ENCODE measurements around the gene PDS5A.
"Not testable (repeated sequence)": the region's sequence is repeated elsewhere in the genome, so short reads cannot be mapped to it uniquely, and the experiment has no call there.

PDS5A gene

GRCh38 chr4:39838431-39838830 lies 139.3 kb downstream of the PDS5A start:
- not testable (repeated sequence) for H3K36me3 ChIP-seq (ENCODE audit: control insufficient read depth, insufficient read depth, low read length); H3K4me3 ChIP-seq (ENCODE audit: low read length)
- WGBS (ENCODE audit: extremely low coverage, insufficient coverage, low lambda C conversion rate) = no CpG with 5 or more reads among the region's 11 CpGs

GRCh38 chr4:39834269-39834668 lies 143.4 kb downstream of the PDS5A start:
- no peak overlapping the region for H3K23ac ChIP-seq (ENCODE audit: low read length)
- H3K36me3 ChIP-seq (ENCODE audit: control insufficient read depth, insufficient read depth, low read length) = peaks cover 8% of the 10 kb centered on the region
- H3K27me3 ChIP-seq (ENCODE audit: insufficient read depth, low read length, poor library complexity) = no peaks in the 10 kb centered on the region
- no peak overlapping the region for H2BK120ac ChIP-seq (ENCODE audit: low read depth, low read length)
- H3K18ac ChIP-seq (ENCODE audit: low read length) = no peak overlapping the region
- WGBS (ENCODE audit: extremely low coverage, insufficient coverage, low lambda C conversion rate) = no CpG with 5 or more reads among the region's 1 CpG
- H3K27ac ChIP-seq (ENCODE audit: low read depth, low read length) = no peak overlapping the region
- no peaks in the 10 kb centered on the region for H3K4me1 ChIP-seq (ENCODE audit: control insufficient read depth, low read depth, low read length)
- no peak overlapping the region for H4K5ac ChIP-seq (ENCODE audit: low read length)
- H3K4me3 ChIP-seq (ENCODE audit: low read length) = no peak overlapping the region
- no peaks in the 10 kb centered on the region for H3K79me1 ChIP-seq (ENCODE audit: low read length)
- no peak overlapping the region for H2BK15ac ChIP-seq (replicated peaks; ENCODE audit: low read depth)
- no peak overlapping the region for H3K4ac ChIP-seq (ENCODE audit: low read depth, low read length)
- H2AK5ac ChIP-seq (ENCODE audit: low read length) = no peak overlapping the region
- no peak overlapping the region for H2BK5ac ChIP-seq (ENCODE audit: low read length)
- no peak overlapping the region for H3K9ac ChIP-seq (ENCODE audit: low read length)
- H3K56ac ChIP-seq (ENCODE audit: low read length) = no peak overlapping the region
- no peaks in the 10 kb centered on the region for H3K79me2 ChIP-seq (ENCODE audit: control insufficient read depth, insufficient read depth, low read length)
- no peak overlapping the region for H4K8ac ChIP-seq (ENCODE audit: low read depth, low read length)
- H3K4me2 ChIP-seq (ENCODE audit: low read length) = no peak overlapping the region
- no peak for DNase-seq

More at GRCh38 chr4:39838431-39838830, 139.3 kb downstream of the PDS5A start:
- not testable (repeated sequence) for H3K4ac ChIP-seq (ENCODE audit: low read depth, low read length); H2BK120ac ChIP-seq (ENCODE audit: low read depth, low read length); H3K4me1 ChIP-seq (ENCODE audit: control insufficient read depth, low read depth, low read length); H3K18ac ChIP-seq (ENCODE audit: low read length); H3K27ac ChIP-seq (ENCODE audit: low read depth, low read length); H3K79me2 ChIP-seq (ENCODE audit: control insufficient read depth, insufficient read depth, low read length); H2BK5ac ChIP-seq (ENCODE audit: low read length); H2AK5ac ChIP-seq (ENCODE audit: low read length); H2BK15ac ChIP-seq (replicated peaks; ENCODE audit: low read depth); H4K8ac ChIP-seq (ENCODE audit: low read depth, low read length); H3K56ac ChIP-seq (ENCODE audit: low read length); H3K4me2 ChIP-seq (ENCODE audit: low read length); H3K27me3 ChIP-seq (ENCODE audit: insufficient read depth, low read length, poor library complexity); H3K79me1 ChIP-seq (ENCODE audit: low read length); H3K9ac ChIP-seq (ENCODE audit: low read length); H3K23ac ChIP-seq (ENCODE audit: low read length); H4K5ac ChIP-seq (ENCODE audit: low read length); DNase-seq

- Histone ChIP-seq H2BK5ac (ENCODE audit: low read length) (no peak overlapping the region), H4K8ac (ENCODE audit: low read depth, low read length) (no peak overlapping the region), H3K27me3 (ENCODE audit: insufficient read depth, low read length, poor library complexity) (no peaks in the 10 kb centered on the region), H3K27ac (ENCODE audit: low read depth, low read length) (no peak overlapping the region), H3K36me3 (ENCODE audit: control insufficient read depth, insufficient read depth, low read length) (peaks cover 3% of the 10 kb centered on the region), H3K23ac (ENCODE audit: low read length) (no peak overlapping the region), H3K4me1 (ENCODE audit: control insufficient read depth, low read depth, low read length) (no peaks in the 10 kb centered on the region), H3K9ac (ENCODE audit: low read length) (no peak overlapping the region), H4K5ac (ENCODE audit: low read length) (no peak overlapping the region), H2AK5ac (ENCODE audit: low read length) (no peak overlapping the region), H3K4ac (ENCODE audit: low read depth, low read length) (no peak overlapping the region), H2BK15ac (replicated peaks; ENCODE audit: low read depth) (no peak overlapping the region), H3K56ac (ENCODE audit: low read length) (no peak overlapping the region), H3K4me2 (ENCODE audit: low read length) (no peak overlapping the region), H3K79me2 (ENCODE audit: control insufficient read depth, insufficient read depth, low read length) (no peaks in the 10 kb centered on the region), H3K79me1 (ENCODE audit: low read length) (no peaks in the 10 kb centered on the region), H2BK120ac (ENCODE audit: low read depth, low read length) (no peak overlapping the region), H3K18ac (ENCODE audit: low read length) (no peak overlapping the region), H3K4me3 (ENCODE audit: low read length) (no peak overlapping the region)
- DNase-seq = peak; percentile 60
- WGBS (ENCODE audit: extremely low coverage, insufficient coverage, low lambda C conversion rate) = no CpG with 5 or more reads among the region's 7 CpGs
Measured at GRCh38 chr4:39825741-39826231, 151.9 kb downstream of the PDS5A start.

GRCh38 chr4:39825090-39825489 lies 152.6 kb downstream of the PDS5A start:
- Histone ChIP-seq H3K4me3 (ENCODE audit: low read length) (no peak overlapping the region), H3K4ac (ENCODE audit: low read depth, low read length) (no peak overlapping the region), H4K5ac (ENCODE audit: low read length) (no peak overlapping the region), H3K79me1 (ENCODE audit: low read length) (no peaks in the 10 kb centered on the region), H3K56ac (ENCODE audit: low read length) (no peak overlapping the region), H3K27me3 (ENCODE audit: insufficient read depth, low read length, poor library complexity) (no peaks in the 10 kb centered on the region), H3K4me2 (ENCODE audit: low read length) (no peak overlapping the region), H2BK15ac (replicated peaks; ENCODE audit: low read depth) (no peak overlapping the region), H3K36me3 (ENCODE audit: control insufficient read depth, insufficient read depth, low read length) (peaks cover 3% of the 10 kb centered on the region), H2BK5ac (ENCODE audit: low read length) (no peak overlapping the region), H3K9ac (ENCODE audit: low read length) (no peak overlapping the region), H2BK120ac (ENCODE audit: low read depth, low read length) (no peak overlapping the region), H3K79me2 (ENCODE audit: control insufficient read depth, insufficient read depth, low read length) (no peaks in the 10 kb centered on the region), H3K23ac (ENCODE audit: low read length) (no peak overlapping the region), H3K4me1 (ENCODE audit: control insufficient read depth, low read depth, low read length) (no peaks in the 10 kb centered on the region), H2AK5ac (ENCODE audit: low read length) (no peak overlapping the region), H3K27ac (ENCODE audit: low read depth, low read length) (no peak overlapping the region), H4K8ac (ENCODE audit: low read depth, low read length) (no peak overlapping the region), H3K18ac (ENCODE audit: low read length) (no peak overlapping the region)
- no peak for DNase-seq
- no CpG with 5 or more reads among the region's 3 CpGs for WGBS (ENCODE audit: extremely low coverage, insufficient coverage, low lambda C conversion rate)

- Histone ChIP-seq H3K4ac (ENCODE audit: low read depth, low read length) (no peak overlapping the region), H3K79me2 (ENCODE audit: control insufficient read depth, insufficient read depth, low read length) (no peaks in the 10 kb centered on the region), H2BK15ac (replicated peaks; ENCODE audit: low read depth) (no peak overlapping the region), H3K4me3 (ENCODE audit: low read length) (no peak overlapping the region), H3K79me1 (ENCODE audit: low read length) (no peaks in the 10 kb centered on the region), H3K36me3 (ENCODE audit: control insufficient read depth, insufficient read depth, low read length) (no peaks in the 10 kb centered on the region), H4K8ac (ENCODE audit: low read depth, low read length) (no peak overlapping the region), H4K5ac (ENCODE audit: low read length) (no peak overlapping the region), H3K56ac (ENCODE audit: low read length) (no peak overlapping the region), H2AK5ac (ENCODE audit: low read length) (no peak overlapping the region), H2BK5ac (ENCODE audit: low read length) (no peak overlapping the region), H3K23ac (ENCODE audit: low read length) (no peak overlapping the region), H3K4me1 (ENCODE audit: control insufficient read depth, low read depth, low read length) (no peaks in the 10 kb centered on the region), H3K27ac (ENCODE audit: low read depth, low read length) (no peak overlapping the region), H3K18ac (ENCODE audit: low read length) (no peak overlapping the region), H2BK120ac (ENCODE audit: low read depth, low read length) (no peak overlapping the region), H3K9ac (ENCODE audit: low read length) (no peak overlapping the region), H3K27me3 (ENCODE audit: insufficient read depth, low read length, poor library complexity) (no peaks in the 10 kb centered on the region), H3K4me2 (ENCODE audit: low read length) (no peak overlapping the region)
- peak; percentile 58 for DNase-seq
- WGBS (ENCODE audit: extremely low coverage, insufficient coverage, low lambda C conversion rate) = no CpG with 5 or more reads among the region's 2 CpGs
Measured at GRCh38 chr4:39823191-39823590, 154.5 kb downstream of the PDS5A start.

- Histone ChIP-seq H3K27me3 (ENCODE audit: insufficient read depth, low read length, poor library complexity) (no peaks in the 10 kb centered on the region), H4K5ac (ENCODE audit: low read length) (no peak overlapping the region), H2AK5ac (ENCODE audit: low read length) (no peak overlapping the region), H3K18ac (ENCODE audit: low read length) (no peak overlapping the region), H3K23ac (ENCODE audit: low read length) (no peak overlapping the region), H2BK120ac (ENCODE audit: low read depth, low read length) (no peak overlapping the region), H3K4me1 (ENCODE audit: control insufficient read depth, low read depth, low read length) (no peaks in the 10 kb centered on the region), H3K4me3 (ENCODE audit: low read length) (no peak overlapping the region), H3K4me2 (ENCODE audit: low read length) (no peak overlapping the region), H3K79me2 (ENCODE audit: control insufficient read depth, insufficient read depth, low read length) (no peaks in the 10 kb centered on the region), H4K8ac (ENCODE audit: low read depth, low read length) (no peak overlapping the region), H3K56ac (ENCODE audit: low read length) (no peak overlapping the region), H3K4ac (ENCODE audit: low read depth, low read length) (no peak overlapping the region), H3K9ac (ENCODE audit: low read length) (no peak overlapping the region), H3K36me3 (ENCODE audit: control insufficient read depth, insufficient read depth, low read length) (no peaks in the 10 kb centered on the region), H2BK15ac (replicated peaks; ENCODE audit: low read depth) (no peak overlapping the region), H2BK5ac (ENCODE audit: low read length) (no peak overlapping the region), H3K79me1 (ENCODE audit: low read length) (no peaks in the 10 kb centered on the region), H3K27ac (ENCODE audit: low read depth, low read length) (no peak overlapping the region)
- no peak for DNase-seq
Measured at GRCh38 chr4:39822662-39823061, 155.0 kb downstream of the PDS5A start.
